ENCODE measurements around the gene SULT1B1.

The SULT1B1 gene

GRCh38 chr4:69731847-69732246 is 28.6 kb downstream of the SULT1B1 start:
- H3K4me2 ChIP-seq (ENCODE audit: low read length) = no peak overlapping the region
- TF ChIP-seq, protein P1, sequence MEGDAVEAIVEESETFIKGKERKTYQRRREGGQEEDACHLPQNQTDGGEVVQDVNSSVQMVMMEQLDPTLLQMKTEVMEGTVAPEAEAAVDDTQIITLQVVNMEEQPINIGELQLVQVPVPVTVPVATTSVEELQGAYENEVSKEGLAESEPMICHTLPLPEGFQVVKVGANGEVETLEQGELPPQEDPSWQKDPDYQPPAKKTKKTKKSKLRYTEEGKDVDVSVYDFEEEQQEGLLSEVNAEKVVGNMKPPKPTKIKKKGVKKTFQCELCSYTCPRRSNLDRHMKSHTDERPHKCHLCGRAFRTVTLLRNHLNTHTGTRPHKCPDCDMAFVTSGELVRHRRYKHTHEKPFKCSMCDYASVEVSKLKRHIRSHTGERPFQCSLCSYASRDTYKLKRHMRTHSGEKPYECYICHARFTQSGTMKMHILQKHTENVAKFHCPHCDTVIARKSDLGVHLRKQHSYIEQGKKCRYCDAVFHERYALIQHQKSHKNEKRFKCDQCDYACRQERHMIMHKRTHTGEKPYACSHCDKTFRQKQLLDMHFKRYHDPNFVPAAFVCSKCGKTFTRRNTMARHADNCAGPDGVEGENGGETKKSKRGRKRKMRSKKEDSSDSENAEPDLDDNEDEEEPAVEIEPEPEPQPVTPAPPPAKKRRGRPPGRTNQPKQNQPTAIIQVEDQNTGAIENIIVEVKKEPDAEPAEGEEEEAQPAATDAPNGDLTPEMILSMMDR (IDR thresholded peaks at IDR 0.05) = no peak

GRCh38 chr4:69731241-69731640 is 29.2 kb downstream of the SULT1B1 start:
- Histone ChIP-seq H3K79me2 (no peaks in the 10 kb centered on the region), H3K9me3 (ENCODE audit: control insufficient read depth, low read length) (no peaks in the 10 kb centered on the region), H3K27ac (no peak overlapping the region), H3K9ac (no peak overlapping the region), H3K36me3 (ENCODE audit: control insufficient read depth, insufficient read depth, low read length) (no peaks in the 10 kb centered on the region), H3K27me3 (ENCODE audit: control insufficient read depth, insufficient read depth, low read length) (no peaks in the 10 kb centered on the region), H3K4me2 (ENCODE audit: low read length) (no peak overlapping the region), H3K4me1 (no peaks in the 10 kb centered on the region), H3K4me3 (ENCODE audit: low read depth, low read length) (no peak overlapping the region), H2AFZ (no peak overlapping the region)
- TF ChIP-seq, protein P1 (IDR thresholded peaks at IDR 0.05) = no peak

More at GRCh38 chr4:69731847-69732246, 28.6 kb downstream of the SULT1B1 start:
- Histone ChIP-seq H3K4me3 (ENCODE audit: low read depth, low read length) (no peak overlapping the region), H2AFZ (no peak overlapping the region), H3K27ac (no peak overlapping the region), H3K79me2 (no peaks in the 10 kb centered on the region), H3K4me1 (no peaks in the 10 kb centered on the region), H3K36me3 (ENCODE audit: control insufficient read depth, insufficient read depth, low read length) (no peaks in the 10 kb centered on the region), H3K9me3 (ENCODE audit: control insufficient read depth, low read length) (no peaks in the 10 kb centered on the region), H3K9ac (no peak overlapping the region), H3K27me3 (ENCODE audit: control insufficient read depth, insufficient read depth, low read length) (no peaks in the 10 kb centered on the region)

- TF ChIP-seq, protein P1 (IDR thresholded peaks at IDR 0.05) = no peak
These were observed 30.4 kb downstream of the SULT1B1 start for GRCh38 chr4:69730002-69730401.

DNA sequence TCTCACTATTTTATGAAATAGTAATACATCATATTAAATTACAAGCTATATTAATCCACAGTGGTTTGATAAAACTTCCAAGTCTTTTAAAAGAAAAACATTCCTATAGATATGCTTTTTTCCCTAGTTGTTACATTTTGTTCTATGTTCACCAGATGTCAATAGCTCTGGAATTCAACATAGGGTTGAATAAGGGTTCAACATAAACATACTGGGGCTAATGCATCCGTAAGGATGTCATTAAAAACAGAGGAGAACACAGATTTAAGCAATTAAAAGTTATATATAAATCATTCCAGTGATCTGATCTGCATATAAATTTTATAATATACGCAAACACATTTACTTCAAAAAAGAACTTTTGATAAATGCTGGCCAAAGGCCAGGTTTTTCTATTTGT is 32.5 kb downstream of the SULT1B1 start:
- Histone ChIP-seq H3K27me3 (ENCODE audit: control insufficient read depth, insufficient read depth, low read length) (no peaks in the 10 kb centered on the region), H3K9me3 (ENCODE audit: control insufficient read depth, low read length) (no peaks in the 10 kb centered on the region), H3K36me3 (ENCODE audit: control insufficient read depth, insufficient read depth, low read length) (no peaks in the 10 kb centered on the region), H3K4me1 (no peaks in the 10 kb centered on the region), H3K9ac (no peak overlapping the region), H2AFZ (no peak overlapping the region), H3K4me3 (ENCODE audit: low read depth, low read length) (no peak overlapping the region), H3K79me2 (no peaks in the 10 kb centered on the region), H3K27ac (no peak overlapping the region), H3K4me2 (ENCODE audit: low read length) (no peak overlapping the region)
- TF ChIP-seq, protein P1 (IDR thresholded peaks at IDR 0.05) = no peak

More at GRCh38 chr4:69730002-69730401, 30.4 kb downstream of the SULT1B1 start:
- Histone ChIP-seq H3K79me2 (no peaks in the 10 kb centered on the region), H3K9ac (no peak overlapping the region), H3K4me3 (ENCODE audit: low read depth, low read length) (no peak overlapping the region), H3K36me3 (ENCODE audit: control insufficient read depth, insufficient read depth, low read length) (no peaks in the 10 kb centered on the region), H3K27me3 (ENCODE audit: control insufficient read depth, insufficient read depth, low read length) (no peaks in the 10 kb centered on the region), H2AFZ (no peak overlapping the region), H3K4me1 (no peaks in the 10 kb centered on the region), H3K9me3 (ENCODE audit: control insufficient read depth, low read length) (no peaks in the 10 kb centered on the region), H3K4me2 (ENCODE audit: low read length) (no peak overlapping the region), H3K27ac (no peak overlapping the region)

- Histone ChIP-seq H3K27ac (no peak overlapping the region), H3K4me1 (no peaks in the 10 kb centered on the region), H2AFZ (no peak overlapping the region), H3K9ac (no peak overlapping the region), H3K4me2 (ENCODE audit: low read length) (no peak overlapping the region), H3K4me3 (ENCODE audit: low read depth, low read length) (no peak overlapping the region), H3K27me3 (ENCODE audit: control insufficient read depth, insufficient read depth, low read length) (no peaks in the 10 kb centered on the region), H3K36me3 (ENCODE audit: control insufficient read depth, insufficient read depth, low read length) (no peaks in the 10 kb centered on the region), H3K9me3 (ENCODE audit: control insufficient read depth, low read length) (no peaks in the 10 kb centered on the region), H3K79me2 (no peaks in the 10 kb centered on the region)
- TF ChIP-seq, protein P1 (IDR thresholded peaks at IDR 0.05) = no peak
These were observed 33.0 kb downstream of the SULT1B1 start for GRCh38 chr4:69727426-69727825.

Measured in parathyroid adenoma (tissue), 2 donors.